ENCODE results near the gene CRYBB2.
"Not testable (repeated sequence)": the region's sequence is repeated elsewhere in the genome, so short reads cannot be mapped to it uniquely, and the experiment has no call there.

CRYBB2 gene, protein sequence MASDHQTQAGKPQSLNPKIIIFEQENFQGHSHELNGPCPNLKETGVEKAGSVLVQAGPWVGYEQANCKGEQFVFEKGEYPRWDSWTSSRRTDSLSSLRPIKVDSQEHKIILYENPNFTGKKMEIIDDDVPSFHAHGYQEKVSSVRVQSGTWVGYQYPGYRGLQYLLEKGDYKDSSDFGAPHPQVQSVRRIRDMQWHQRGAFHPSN

DNA sequence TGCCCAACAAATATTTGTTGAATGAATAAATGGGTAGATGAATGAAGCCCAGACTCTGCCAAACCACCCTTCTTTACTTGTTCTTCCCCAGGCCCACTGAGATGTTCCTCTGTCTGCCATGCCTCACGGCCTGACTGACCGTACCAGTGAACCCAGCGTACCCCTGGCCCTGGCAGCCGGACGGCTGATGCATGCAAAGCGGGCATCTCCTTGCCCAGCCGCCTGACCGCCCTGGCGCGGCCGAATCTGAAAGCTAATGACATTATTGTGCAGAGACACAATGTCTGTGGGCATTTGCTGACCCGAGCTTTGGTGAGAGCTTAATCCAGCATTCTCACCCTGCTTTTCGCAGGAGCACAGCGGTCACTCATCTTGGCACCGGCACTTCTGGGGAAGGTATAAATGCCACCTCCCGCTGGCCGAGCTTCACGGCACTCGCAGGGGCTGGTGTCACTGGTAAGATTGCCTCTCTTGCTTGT lies at the start of gene CRYBB2:
Gene CRYBB2 (plus strand): TSS at position 429 of the 479 bp plus-strand sequence. CDS start 1,791 bp downstream, outside the sequence.
- no peak for DNase-seq (ENCODE audit: low read depth, low spot score)

DNA sequence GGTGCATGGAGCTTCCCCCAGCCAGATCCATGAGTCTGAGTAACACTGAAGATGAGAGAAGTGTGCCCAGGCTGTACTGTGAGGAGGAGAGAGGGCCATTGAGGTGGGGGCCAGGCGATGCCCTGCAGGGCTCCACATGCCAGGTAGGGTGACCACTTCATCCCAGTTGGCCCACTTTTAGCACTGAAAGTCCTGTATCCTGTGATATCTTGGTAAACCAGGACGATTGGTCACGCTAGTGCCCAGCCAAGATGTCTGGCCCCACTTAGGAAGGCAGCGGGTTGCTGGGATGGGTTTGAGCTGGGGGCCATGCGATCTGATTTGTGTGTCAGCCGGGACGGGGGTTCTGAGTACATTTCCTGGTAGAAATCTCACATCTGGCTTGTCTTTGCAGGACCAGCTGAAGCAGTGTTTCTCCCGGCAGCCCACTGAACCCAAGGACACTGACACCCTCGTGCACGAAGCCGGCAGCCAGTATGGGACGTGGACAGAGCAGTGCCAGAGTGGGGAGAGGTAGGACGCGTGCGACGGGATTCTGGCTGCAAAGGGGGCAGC lies 48.9 kb upstream of the CRYBB2 start:
- no peak for DNase-seq (ENCODE audit: low read depth, low spot score)

DNA sequence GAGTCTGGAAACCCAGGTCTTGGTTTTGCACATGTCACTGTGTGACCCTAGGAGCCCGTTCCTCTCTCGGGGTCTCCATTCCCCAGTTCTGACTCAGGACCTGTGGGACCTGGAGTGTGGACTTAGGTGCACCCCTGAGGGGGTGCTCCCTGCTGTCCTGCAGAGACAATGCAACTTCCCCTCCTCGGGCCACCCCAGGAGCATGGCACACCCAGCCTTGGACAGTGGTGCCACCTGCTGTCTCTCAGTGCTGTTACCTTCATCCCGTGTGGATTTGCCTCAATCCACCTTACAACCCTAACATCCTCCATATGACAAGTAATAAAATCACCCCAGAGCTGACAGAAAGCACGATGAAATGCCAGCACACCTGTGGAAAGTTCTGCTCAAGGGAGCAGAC lies 47.3 kb upstream of the CRYBB2 start:
- peak; percentile 26 for DNase-seq (ENCODE audit: low read depth, low spot score)

DNA sequence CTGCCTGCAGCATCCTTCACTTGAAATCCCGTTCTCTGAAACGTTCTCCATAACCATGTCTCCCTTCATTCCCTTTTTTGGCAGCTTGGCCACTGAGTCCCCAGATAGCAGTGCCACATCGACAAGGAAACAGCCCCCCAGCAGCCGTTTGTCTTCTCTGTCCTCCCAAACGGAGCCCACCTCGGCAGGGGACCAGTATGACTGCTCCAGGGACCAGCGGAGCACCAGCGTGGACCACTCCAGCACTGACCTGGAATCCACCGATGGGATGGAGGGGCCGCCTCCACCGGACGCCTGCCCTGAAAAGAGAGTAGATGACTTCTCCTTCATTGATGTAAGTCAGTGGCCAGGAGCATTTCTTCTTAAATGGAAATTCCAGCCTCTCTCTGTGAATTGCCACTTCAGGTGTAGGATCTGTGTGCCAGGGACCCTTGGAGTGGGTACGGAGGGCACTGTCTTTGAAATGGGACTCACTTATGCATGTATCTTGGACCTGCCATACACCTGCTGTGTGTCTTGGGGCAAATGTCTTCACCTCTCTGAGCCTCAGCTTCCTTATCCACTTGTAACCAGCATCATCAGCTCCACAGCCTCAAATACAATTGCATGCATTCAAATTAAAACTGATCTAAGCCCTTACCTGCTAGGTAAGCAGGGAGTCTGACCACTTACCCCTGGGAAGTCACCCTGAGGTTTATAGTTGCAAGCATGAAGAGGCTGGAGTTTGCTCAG lies 45.1 kb upstream of the CRYBB2 start:
- DNase-seq (ENCODE audit: low read depth, low spot score) = no peak

DNA sequence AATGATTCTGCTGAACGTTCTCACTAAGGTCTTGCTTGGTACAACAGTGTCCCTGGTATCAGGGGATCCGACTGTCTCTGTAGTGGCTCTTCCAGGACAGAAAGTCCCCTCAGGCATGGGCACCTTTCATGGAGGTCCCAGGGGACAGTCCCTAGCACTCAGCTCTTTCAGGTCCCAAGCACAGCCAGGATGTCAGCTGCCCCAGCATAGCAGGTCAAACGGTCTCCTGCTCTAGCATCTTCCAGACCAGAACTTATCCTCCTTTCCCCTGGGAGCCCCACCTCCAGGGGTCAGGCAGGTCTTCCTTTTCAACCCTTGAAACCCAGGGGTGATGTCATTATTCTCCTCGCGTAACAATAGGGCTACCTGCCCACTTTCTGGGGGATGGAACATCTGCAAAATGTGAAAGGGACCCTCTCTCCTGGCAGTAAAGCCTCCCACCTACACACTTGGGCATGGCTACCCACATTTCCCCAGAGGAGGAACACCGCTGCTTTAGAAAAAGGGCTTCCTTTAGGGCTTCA lies 44.5 kb upstream of the CRYBB2 start:
- DNase-seq (ENCODE audit: low read depth, low spot score) = no peak

DNA sequence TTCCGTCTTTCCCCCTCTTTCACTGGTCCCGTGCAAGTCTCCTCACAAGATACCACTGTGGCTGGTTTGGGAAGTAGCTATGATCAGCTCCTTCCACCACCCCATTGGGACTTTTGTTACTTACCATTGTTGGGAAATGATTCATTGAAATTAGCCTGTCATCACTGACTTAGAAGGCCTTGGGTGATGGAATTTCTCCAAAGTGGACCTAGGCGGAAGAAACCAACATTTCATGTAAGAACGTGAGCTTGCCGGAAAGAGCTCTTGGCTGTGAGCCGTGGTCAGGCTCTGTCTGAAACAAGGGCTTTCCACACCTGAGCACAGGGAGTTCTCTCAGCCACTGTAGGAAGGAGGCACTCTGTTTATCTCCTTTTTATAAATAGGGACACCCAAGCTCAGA lies 43.3 kb upstream of the CRYBB2 start:
- DNase-seq (ENCODE audit: low read depth, low spot score) = peak; percentile 30

DNA sequence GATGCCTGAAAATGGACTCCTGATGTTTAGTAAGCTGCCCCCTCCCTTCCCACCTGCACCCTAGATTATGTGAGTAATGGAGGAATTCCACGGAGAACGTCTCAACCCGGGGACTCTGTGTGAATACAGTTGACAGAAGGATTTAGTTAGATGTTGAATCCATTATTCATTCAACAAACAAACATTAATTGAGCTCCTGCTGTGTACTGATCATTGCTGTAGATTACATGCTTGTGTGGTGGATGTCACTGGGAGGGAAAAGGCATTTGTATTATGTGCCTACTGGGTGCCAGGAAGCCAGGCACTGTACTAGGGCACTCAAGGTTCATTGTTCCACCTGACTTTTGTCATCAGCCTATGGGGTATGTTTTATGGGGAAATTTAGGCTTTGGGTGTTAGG lies 42.6 kb upstream of the CRYBB2 start:
- no peak for DNase-seq (ENCODE audit: low read depth, low spot score)

DNA sequence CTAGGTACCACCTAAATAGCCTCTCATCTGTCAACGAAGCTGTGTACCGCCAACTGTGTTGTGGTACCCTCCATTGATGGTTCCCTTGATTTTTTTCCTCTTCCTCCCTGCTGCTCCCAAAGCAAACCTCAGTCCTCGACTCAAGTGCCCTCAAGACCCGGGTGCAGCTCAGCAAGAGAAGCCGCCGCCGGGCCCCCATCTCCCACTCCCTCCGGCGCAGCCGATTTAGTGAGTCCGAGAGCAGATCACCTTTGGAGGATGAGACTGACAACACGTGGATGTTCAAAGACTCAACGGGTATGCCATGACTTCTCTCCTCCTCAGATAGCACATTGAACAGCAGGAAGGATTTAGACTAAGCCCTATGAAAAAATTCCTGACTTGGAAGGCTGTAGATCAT lies 42.2 kb upstream of the CRYBB2 start:
- no peak for DNase-seq (ENCODE audit: low read depth, low spot score)

DNA sequence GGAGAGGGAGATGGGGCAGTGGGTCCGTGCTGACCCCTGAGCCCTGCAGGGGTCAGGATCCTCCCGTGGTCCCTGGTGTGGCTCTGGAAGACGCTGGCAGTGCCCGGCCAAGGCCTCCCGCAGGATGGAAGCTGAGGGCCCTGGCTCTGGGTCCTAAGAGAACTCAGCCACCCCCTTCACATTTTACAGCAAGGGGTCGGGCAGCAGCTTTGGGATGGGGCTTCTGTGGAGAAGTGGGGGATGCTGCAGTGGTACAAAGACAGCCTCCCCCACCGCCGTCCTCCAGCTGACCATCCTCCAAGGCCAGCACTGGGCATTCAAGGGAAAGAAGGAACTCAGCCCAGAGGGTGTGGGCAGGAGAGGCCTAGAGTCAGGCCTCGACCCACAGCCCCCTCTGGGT lies 41.5 kb upstream of the CRYBB2 start:
- DNase-seq (ENCODE audit: low read depth, low spot score) = no peak

DNA sequence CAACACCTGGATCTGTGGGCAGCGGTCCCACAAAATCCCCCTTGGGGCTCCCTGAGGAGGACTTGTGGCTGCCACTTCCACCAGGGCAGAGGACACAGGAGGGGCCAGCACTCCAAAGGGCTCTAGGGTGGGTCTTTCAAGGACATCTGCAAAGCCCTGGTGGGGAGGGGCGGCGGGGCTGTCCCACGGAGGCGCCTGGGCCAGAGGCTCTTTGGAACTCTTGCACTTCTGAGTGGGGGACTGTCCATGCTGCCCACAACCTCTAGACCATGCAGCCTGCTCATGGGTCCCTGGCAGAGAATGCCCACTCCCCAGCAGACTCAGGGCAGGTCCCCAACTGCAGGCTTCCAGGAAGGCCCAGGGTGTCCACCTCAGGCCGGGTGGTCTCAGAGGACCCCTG lies 41.1 kb upstream of the CRYBB2 start:
- DNase-seq (ENCODE audit: low read depth, low spot score) = not testable (repeated sequence)

DNA sequence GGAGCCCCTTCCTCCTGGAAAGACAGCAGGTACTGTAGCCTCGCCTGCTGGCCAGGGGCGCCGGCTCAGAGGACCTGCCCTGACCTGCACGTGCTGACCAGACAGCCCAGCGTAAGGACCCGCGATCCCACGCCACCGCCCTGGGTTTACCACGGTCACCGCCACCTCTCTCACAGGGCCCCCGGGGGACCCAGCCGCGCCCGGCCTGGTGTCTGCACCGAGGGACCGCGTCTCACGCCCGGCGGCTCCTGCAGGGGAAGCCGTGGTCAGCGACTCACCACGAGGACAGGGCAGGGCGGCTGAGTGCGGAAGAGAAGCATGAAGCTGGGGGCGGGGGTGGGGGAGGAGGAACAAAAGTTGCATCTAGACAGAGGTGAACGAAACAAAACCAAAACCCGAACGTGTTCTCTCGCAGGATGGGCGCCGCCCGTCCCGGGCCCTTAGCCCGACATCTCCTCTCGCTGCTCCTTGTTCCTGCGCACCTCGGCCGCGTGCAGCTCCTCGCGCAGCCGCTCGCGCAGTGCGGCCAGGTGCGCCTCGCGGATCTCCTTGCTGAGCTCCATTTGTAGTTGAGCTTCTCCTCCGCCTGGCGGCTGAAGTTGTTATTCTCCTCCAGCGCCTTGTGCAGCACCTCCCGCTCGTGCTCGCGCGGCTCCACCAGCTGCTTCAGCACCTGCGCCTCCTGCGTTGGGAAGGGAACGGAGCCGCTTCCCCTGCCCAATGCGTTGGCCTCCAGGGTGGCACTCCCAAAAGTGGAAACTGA lies 40.4 kb upstream of the CRYBB2 start:
- DNase-seq (ENCODE audit: low read depth, low spot score) = not testable (repeated sequence)

DNA sequence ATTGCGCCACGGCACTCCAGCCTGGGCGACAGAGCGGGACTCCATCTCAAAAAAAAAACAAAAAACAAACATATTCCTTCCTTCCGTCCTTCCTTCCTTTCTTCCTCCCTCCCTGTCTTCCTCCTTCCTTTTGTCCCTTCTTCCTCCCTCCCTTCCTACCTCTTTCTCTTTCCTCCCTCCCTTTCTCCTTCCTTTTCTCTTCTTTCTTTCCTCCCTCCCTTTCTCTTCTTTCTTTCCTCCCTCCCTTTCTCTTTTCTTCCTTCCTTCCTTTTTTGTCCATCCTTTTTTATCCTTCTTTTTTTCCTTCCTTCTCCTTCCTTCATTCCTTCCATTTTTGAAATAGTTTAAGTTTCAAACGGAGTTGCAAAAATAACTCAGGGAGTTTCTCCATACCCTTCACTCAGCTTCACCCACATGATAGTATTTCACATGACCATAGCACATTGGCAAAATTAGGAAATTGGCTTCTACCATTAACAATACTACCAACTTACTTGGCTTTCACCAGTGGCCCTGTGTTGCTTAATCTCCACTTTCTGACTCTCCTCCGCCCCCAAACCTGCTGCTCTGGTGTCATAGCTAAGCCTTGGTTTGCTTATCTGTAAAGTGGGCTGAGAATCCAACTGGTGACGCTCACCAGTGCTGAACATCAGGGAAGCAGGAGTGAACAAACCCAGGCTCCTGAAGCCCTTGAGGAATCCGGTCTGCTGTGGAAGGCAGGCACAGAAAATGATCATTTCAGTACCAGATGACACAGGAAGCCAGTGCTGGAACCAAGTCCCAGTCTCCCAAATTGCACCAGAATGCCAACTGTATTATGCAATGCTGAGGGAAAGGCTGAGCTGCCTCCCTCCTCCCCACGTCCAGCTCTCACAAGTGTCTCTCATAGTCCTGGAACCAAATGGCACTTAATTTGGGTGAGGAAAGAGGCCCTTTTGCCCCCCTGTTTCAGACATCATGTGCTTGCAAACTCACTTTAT lies 37.0 kb upstream of the CRYBB2 start:
- DNase-seq (ENCODE audit: low read depth, low spot score) = no peak

DNA sequence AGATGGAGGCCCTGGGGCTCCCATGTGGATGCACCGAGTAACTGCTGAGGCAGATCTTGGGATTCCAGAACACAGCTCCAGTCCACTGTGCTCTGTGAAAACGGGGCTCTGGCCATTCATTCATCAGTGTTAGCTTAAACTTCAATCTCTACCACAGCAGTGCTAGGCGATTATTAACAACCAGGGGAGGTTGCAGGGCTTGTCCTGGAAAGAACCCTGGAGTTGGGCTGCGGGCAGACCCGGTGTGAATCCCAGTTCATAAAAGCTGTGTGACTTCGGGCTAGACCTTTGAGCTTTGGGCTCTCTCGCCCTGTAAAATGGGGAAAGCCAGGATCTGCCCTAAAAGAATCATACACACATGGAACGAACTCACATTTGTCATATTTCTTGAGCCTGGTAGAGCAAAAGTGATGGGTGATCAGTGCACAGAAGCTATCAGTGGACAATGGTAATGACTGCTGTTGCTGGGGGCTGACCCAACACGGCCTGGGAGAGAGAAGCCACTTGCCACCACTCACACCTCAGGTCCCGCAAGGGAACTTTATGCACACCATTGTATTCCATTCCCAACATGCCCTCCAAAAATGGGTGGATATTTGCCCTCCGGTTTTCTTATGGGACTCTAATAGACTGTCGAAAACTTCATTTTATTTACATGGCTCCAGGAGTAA lies 35.4 kb upstream of the CRYBB2 start:
- no peak for DNase-seq (ENCODE audit: low read depth, low spot score)

DNA sequence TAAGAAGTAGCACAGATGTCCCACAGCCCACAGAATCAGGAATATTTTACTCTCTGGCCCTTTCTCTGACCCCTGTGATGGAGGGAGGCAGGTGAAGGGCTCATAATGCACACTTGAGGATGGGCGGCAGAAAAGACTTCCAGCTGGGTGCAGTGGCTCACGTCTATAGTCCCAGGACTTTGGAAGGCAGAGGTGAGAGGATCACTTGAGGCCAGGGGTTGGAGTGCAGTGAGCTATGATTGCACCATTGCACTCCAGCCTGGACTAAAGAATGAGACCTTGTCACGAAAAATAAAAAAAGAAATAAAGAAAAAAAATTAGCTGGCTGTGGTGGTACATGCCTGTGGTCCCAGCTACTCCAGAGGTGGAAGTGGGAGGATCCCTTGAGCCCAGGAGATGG lies 33.3 kb upstream of the CRYBB2 start:
- DNase-seq (ENCODE audit: low read depth, low spot score) = no peak

DNA sequence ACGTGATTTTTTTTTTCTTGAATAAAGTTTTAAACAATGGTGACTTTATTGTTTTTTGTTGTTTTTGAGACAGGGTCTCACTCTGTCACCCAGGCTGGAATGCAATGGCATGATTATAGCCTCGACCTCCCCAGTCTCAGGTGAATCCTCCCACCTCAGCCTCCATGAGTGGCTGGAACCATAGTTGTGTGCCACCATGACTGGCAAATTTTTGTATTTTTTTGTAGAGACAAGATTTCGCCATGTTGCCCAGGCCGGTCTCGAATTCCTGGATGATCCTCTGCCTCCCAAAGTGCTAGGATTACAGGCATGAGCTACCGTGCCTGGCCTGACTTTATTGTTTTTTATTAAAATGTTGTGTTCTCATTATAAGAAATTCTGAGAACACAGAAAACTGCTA lies 32.0 kb upstream of the CRYBB2 start:
- DNase-seq (ENCODE audit: low read depth, low spot score) = no peak

DNA sequence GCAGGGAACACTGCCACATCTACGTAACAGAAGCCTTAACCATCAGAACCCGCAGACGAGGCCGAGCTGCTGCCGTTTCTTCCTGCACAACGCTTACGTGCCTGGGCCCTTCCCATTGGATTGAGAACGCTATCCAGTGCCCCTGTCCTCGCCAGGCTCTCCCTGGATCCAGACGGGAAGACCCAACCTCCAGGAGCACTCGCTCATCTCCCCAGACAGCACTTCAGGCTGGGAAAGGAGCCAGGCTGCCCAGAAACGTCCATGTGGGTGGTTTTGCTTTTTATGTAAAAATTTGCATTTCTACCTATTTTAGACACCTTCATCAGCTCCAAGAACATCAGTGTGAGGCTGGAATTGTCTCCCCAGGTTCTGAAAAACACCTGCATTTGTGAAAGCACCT lies 27.0 kb upstream of the CRYBB2 start:
- no peak for DNase-seq (ENCODE audit: low read depth, low spot score)

DNA sequence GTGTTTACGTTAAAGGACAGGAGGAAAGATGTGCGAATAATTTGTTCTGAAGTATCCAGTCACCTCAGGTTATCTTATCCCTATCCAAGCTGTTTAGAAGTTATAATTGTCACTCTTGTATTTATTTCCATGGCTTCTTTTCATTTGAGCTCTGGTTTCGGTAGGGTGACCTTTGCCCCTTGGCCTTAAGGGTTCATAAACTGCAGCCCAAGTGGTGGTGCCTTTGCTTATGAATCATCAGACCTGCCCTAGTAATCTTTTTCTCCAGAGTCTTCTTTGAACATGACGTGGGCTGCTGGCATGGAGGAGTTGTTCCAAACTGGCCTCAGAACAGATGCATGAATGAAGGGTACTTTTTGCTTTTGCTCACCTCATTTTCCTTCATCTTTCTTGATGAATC lies 26.3 kb upstream of the CRYBB2 start:
- no peak for DNase-seq (ENCODE audit: low read depth, low spot score)

DNA sequence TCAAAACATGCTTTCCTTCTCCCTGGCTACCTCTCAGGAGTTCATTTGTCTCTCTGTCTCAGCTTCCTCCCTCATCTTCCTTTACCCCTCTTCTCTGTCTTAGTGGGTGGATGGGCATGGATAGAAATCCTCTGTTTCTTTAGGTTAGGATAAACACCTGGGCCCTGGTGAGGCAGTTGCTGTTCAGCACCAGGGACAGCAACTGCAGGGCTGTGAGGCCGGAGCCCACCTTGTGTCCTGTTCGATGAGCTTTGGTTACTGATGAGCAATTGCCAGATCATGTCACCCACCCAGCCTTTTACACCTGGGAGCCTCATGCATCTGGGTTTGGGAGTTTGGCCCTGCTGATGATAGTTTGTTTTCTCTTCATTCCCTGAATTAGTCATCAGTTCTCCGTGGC lies 25.9 kb upstream of the CRYBB2 start:
- DNase-seq (ENCODE audit: low read depth, low spot score) = peak; percentile 45

DNA sequence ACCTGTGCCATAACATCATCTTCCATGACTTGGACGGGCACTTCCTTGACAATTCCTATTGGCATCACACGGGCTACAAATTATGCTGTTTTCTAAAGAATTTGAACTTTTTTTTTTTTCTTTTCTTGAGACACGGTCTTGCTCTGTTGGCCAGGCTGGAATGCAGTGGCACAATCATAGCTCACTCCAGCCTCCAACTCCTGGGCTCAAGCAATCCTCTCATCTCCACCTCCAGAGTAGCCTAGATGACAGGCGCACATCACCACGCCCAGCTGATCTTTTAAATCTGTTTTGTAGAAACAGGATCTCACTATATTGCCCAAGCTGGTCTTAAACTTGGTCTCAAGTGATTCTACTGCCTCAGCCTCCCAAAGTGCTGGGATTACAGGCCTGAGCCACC lies 23.1 kb upstream of the CRYBB2 start:
- no peak for DNase-seq (ENCODE audit: low read depth, low spot score)

DNA sequence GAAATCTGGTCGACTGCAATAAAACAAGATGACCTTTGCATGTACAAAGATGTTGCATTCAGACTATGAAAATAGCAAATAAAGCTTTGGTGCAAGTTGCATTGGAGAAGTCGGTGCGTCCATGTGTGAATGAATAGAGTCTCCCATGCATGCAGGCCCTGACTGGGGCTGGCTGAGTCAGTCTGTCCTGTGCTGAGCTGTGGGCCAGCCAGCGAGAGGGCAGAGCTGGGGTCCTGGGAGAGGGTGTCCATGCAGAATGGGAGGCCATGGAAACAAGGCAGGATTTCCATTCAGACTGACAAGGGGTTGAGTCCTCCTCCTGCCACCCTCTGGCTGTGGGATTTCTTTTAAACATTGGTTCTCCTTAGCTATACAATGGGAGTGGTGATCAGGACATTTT lies 22.1 kb upstream of the CRYBB2 start:
- no peak for DNase-seq (ENCODE audit: low read depth, low spot score)

Data from astrocyte of the hippocampus (primary cell).